MM.1S (cell line): ENCODE measurements around the gene SIM2.

Experiments
- CTCF ChIP-seq: fragments of 300-600 bp; sonication (generic); IDR thresholded peaks from 2 replicates; pipeline ENCODE4 v1.5.1; 2016; ENCODE audit warnings: antibody characterized with exemption, low read length, mixed read lengths
- EZH2 ChIP-seq: fragments of 300-600 bp; sonication (generic); optimal IDR thresholded peaks from 2 replicates; pipeline ENCODE3; 2017; ENCODE audit warnings: low read depth, mild to moderate bottlenecking, antibody characterized with exemption, low read length, mixed read lengths

GRCh38 chr21:36656138-36656537 is 42.8 kb upstream of the SIM2 start:
- TF ChIP-seq CTCF, result no peak
- no peak for TF ChIP-seq EZH2
